GM18951 (cell line): ENCODE results near the gene MYO5C.

ENCODE experiments used
- POLR2A ChIP-seq: IDR thresholded peaks from 4 replicates; pipeline ENCODE4 v1.6.1; 2011; ENCODE audit warnings: mild to moderate bottlenecking; ENCODE audit not compliant: insufficient read length, insufficient read depth; ENCODE audit errors: extremely low read depth
- in situ Hi-C: fragments of 300-500 bp; cut with MboI; formaldehyde crosslinking; loops from one replicate; pipeline ENCODE4 v1.12.0; 2022; ENCODE audit warnings: low sequenced_read_pairs, mixed read lengths, inconsistent platforms; ENCODE audit not compliant: unreplicated experiment

Gene MYO5C

DNA sequence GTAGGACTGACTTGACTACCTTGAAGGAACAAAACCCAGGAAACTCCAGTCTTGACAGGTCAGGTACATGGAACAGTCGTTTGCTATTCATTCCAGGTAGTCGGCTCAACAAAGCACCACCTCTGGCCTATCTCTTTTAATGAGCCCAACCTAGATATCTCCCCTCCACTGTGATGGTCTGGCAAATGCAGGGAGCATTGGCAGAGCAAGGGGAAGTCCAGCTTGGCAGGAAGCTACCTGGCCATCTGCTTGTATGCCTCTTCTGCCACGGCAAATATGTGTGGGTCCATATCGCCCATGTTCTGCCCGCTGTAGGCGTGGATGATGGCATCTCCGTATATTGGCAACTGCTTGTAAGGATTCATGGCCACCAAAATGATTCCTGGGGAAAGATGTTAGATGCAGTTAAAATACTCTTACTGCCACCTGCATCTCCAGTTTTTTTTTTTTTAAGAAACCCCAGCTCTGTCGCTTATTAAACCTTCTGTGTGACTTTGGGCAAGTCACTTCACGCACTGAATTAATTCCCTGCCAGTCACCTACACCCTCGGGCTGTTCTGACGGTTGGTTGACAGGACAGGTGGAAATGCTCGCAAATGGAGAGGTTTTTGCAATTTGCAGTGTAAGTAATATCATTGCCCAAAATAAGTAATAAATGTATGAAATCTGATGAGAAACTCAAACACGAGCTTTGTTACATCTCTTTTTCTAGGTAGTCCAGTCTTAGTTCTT is 16.8 kb downstream of the MYO5C start:
- no peak for TF ChIP-seq POLR2A
- in situ Hi-C loops, result no loop called here

DNA sequence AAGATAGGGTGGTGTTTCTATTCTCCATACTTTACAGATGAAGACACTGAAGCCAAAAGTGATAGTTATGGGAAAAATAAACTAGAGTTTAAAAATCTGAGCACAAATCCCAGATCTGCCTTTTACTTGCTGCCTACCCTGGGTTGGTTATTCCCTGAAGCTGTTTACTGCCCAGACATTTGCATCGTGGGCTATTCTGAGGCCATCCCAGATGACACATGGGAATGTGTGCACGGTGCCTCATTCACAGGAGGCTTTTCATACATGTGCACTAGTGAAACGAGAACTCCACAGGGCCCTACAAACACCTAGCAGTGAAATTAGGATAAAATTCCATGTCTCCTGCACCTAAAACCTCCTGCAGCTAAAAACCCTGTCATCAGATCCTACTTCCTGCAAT is 17.5 kb downstream of the MYO5C start:
- in situ Hi-C loops, result no loop called here

GRCh38 chr15:52277575-52277974 is 18.0 kb downstream of the MYO5C start:
- in situ Hi-C loops, result no loop called here
- no peak for TF ChIP-seq POLR2A

More for the DNA sequence above, 17.5 kb downstream of the MYO5C start:
- TF ChIP-seq POLR2A, result no peak

GRCh38 chr15:52276256-52276770 is 19.3 kb downstream of the MYO5C start:
- in situ Hi-C loops, result no loop called here
- no peak for TF ChIP-seq POLR2A

DNA sequence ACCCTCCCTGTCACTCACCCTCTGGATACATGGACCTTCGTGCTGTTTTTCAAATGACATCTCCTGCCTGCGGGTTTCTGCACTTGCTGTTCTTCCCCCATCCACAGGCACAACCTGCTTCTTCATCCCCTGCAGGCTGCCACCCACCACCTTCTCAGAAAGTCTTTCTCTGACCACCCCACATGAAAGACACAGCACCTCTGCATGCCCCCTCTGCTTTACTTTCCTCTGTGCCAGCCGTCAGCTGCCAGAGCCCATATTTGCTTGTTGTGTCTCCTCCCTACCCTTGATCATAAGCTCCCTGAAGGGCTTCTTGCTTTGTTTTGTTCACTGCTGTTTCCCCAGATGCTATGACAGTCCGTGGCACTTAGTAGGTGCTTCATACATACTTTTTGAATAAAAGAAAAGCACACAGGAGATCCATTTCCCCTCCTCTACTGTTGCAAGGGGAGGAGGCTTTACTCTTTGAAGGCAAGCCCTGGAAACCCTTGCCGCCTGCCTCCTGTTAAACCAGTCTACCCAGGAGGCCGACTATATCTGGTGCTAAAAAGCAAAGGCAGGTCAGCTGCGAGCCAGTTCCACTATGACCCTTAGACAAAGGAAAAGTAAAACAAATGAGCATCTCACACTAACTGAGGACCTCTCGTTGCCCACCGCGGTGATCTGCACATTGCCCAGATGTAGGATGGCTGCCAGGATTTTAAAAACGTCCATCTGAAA is 31.9 kb downstream of the MYO5C start:
- in situ Hi-C loops, result no loop called here
- TF ChIP-seq POLR2A, result no peak

DNA sequence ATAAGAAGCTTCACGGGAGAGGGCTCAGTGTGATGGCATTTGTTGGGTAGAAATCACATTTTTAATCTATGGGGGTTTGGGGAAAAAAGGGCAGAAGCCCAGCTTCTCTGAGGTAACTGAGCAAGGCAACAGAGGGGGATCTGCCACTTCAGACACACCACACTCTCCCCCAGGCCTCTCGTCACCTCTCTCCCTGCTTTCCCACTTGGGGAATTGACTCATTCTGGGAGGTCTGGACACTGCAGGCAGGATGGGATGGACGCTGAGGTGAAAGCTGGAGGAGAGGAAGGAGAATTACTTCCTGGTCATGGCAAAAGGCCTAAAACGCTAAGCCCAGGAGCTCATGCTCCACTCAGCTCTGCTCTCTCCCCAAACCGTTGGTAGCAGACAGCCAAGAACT is 33.2 kb downstream of the MYO5C start:
- TF ChIP-seq POLR2A, result no peak
- in situ Hi-C loops, result no loop called here

- in situ Hi-C loops, result no loop called here
- peak; percentile 51 for TF ChIP-seq POLR2A
Measured at GRCh38 chr15:52261498-52262242, 33.9 kb downstream of the MYO5C start.

GRCh38 chr15:52261026-52261425 is 34.6 kb downstream of the MYO5C start:
- in situ Hi-C loops, result no loop called here
- TF ChIP-seq POLR2A, result no peak

DNA sequence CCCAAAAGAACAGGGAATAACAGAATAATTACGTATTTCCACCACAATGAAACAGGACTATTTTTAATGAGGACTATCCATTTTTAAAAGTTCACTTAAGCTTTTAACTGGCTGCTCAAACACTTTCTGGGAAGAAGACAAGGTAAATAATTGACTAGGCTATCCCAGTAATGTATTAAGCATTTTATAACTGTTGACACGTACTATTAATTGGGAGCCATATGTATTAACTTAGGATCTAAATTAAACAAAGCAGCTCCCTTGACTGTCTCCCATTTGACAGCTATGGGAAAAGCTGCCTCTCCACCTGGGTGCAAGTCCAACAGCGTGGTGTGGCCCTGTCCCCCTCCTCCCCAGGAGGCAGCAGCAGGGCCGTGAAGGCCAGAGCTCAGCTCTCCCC is 36.1 kb downstream of the MYO5C start:
- no peak for TF ChIP-seq POLR2A
- in situ Hi-C loops, result no loop called here

GRCh38 chr15:52258461-52258860 is 37.1 kb downstream of the MYO5C start:
- in situ Hi-C loops, result no loop called here
- no peak for TF ChIP-seq POLR2A

DNA sequence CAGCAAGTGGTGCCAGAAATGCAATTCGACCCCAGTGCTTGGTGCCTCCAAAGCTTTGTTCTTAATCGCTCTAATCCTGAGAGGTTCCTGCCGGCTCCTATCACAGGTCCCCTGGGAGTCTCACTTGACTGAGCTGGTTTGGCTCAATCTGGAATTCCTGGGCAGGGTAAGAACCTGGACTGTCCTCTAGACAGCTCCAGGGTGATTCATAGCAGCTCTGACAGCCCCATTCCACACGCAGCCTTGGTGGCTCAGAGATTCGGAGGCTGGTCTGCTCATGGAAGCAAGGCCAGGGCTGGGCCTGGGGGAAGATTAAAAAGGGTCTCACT is 37.9 kb downstream of the MYO5C start:
- TF ChIP-seq POLR2A, result no peak
- in situ Hi-C loops, result no loop called here

- in situ Hi-C loops, result no loop called here
- no peak for TF ChIP-seq POLR2A
Measured at GRCh38 chr15:52256930-52257733, 38.5 kb downstream of the MYO5C start.

GRCh38 chr15:52256366-52256765 is 39.2 kb downstream of the MYO5C start:
- in situ Hi-C loops, result no loop called here

More at GRCh38 chr15:52256366-52256765, 39.2 kb downstream of the MYO5C start:
- TF ChIP-seq POLR2A, result no peak
